ENCODE data around the gene RYR3.

DNA sequence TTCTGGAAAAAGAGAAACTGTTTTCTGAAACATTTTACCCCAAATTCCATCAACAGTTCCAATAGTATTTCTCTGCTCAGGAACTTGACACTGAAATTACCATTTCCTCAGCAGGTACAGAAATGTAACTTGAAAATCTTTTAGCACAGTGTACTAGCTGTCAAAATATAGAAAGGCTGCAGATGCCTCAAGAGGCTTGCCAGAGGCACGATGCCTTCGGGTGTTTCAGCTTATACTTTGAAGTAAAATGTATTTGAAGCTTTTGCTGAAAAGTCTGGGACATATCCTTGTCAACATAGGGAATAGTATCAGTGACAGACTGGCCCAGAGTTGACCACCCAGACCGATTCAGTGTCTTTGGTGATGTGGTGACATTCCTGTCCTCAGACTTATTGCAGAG, 503.1 kb downstream of the RYR3 start:
- TF ChIP-seq CTCF (IDR thresholded peaks at IDR 0.05) (no peak), POLR2A (IDR thresholded peaks at IDR 0.05) (no peak)
